ENCODE data around the gene CTNNA1. TPM values are rescaled to one million over a fixed set of nuclear protein-coding genes. Genes with fewer than 3 reads are reported as not detected.

The CTNNA1 gene
- total RNA-seq, 4 donors from 2014 or later = 140 to 752 (median 389) TPM

- Histone ChIP-seq H3K4me3 (no peak overlapping the region), H3K9me3 (no peaks in the 10 kb centered on the region), H3K4me1 (no peaks in the 10 kb centered on the region), H3K36me3 (no peaks in the 10 kb centered on the region), H3K27ac (no peak overlapping the region), H3K27me3 (no peaks in the 10 kb centered on the region)
- intact Hi-C loops (cut with DNase I; ENCODE audit: low total_unique reads) = no loop called here
- TF ChIP-seq POLR2A (IDR thresholded peaks at IDR 0.05) (no peak), CTCF (IDR thresholded peaks at IDR 0.05) (no peak)
- DNase-seq = no peak
These were observed 137.4 kb downstream of the CTNNA1 start for GRCh38 chr5:138890644-138891043.

- no peak for TF ChIP-seq CTCF (IDR thresholded peaks at IDR 0.05)
- Histone ChIP-seq H3K9me3 (no peaks in the 10 kb centered on the region), H3K4me1 (no peaks in the 10 kb centered on the region), H3K27ac (no peak overlapping the region), H3K36me3 (no peaks in the 10 kb centered on the region), H3K27me3 (no peaks in the 10 kb centered on the region), H3K4me3 (no peak overlapping the region)
- intact Hi-C loops (cut with DNase I; ENCODE audit: low total_unique reads) = no loop called here
- no peak for DNase-seq
These were observed 142.7 kb downstream of the CTNNA1 start for GRCh38 chr5:138895918-138896317.

- intact Hi-C loops (cut with DNase I; ENCODE audit: low total_unique reads) = no loop called here
- no peak overlapping the region for H3K27ac ChIP-seq
These were observed 145.1 kb downstream of the CTNNA1 start for GRCh38 chr5:138898299-138898698.

GRCh38 chr5:138898742-138899141 is 145.5 kb downstream of the CTNNA1 start:
- H3K9me3 ChIP-seq = no peaks in the 10 kb centered on the region
- no peaks in the 10 kb centered on the region for H3K36me3 ChIP-seq
- TF ChIP-seq POLR2A (IDR thresholded peaks at IDR 0.05) (no peak), CTCF (IDR thresholded peaks at IDR 0.05) (no peak)
- no peak overlapping the region for H3K27ac ChIP-seq
- no peak overlapping the region for H3K4me3 ChIP-seq
- DNase-seq = no peak
- H3K4me1 ChIP-seq = no peaks in the 10 kb centered on the region
- intact Hi-C loops (cut with DNase I; ENCODE audit: low total_unique reads) = no loop called here
- H3K27me3 ChIP-seq = no peaks in the 10 kb centered on the region

More at GRCh38 chr5:138898299-138898698, 145.1 kb downstream of the CTNNA1 start:
- DNase-seq = no peak
- TF ChIP-seq CTCF (IDR thresholded peaks at IDR 0.05) (no peak), POLR2A (IDR thresholded peaks at IDR 0.05) (no peak)
- no peaks in the 10 kb centered on the region for H3K4me1 ChIP-seq
- H3K9me3 ChIP-seq = no peaks in the 10 kb centered on the region
- no peak overlapping the region for H3K4me3 ChIP-seq
- H3K36me3 ChIP-seq = no peaks in the 10 kb centered on the region
- no peaks in the 10 kb centered on the region for H3K27me3 ChIP-seq

GRCh38 chr5:138900281-138900965 is 147.2 kb downstream of the CTNNA1 start:
- Histone ChIP-seq H3K4me3 (no peak overlapping the region), H3K27ac (peak overlapping the region in 1 of 2 donors; percentile 42), H3K27me3 (no peaks in the 10 kb centered on the region), H3K36me3 (no peaks in the 10 kb centered on the region), H3K4me1 (no peaks in the 10 kb centered on the region), H3K9me3 (no peaks in the 10 kb centered on the region)
- no peak for DNase-seq
- no peak for TF ChIP-seq CTCF (IDR thresholded peaks at IDR 0.05)
- no peak for TF ChIP-seq POLR2A (IDR thresholded peaks at IDR 0.05)
- intact Hi-C loops (cut with DNase I; ENCODE audit: low total_unique reads) = no loop called here
